Thyroid gland (tissue), 4 donors: ENCODE data around the gene NLRC5.

Source experiments
- CTCF ChIP-seq, 6 experiments: fragments of 200-600 bp in 3 of 6; fragments of 450-650 bp in 3 of 6; sonication (generic) in 3 of 6; IDR thresholded peaks; one replicate each; pipeline ENCODE4 v1.5.1; 2016 to 2019; ENCODE audit warnings: antibody characterized with exemption in 6 of 6, mild to moderate bottlenecking in 2 of 6, inconsistent platforms in 1 of 6, moderate library complexity in 1 of 6
- POLR2A ChIP-seq, 2 donors: fragments of 450-650 bp; IDR thresholded peaks; one replicate each; pipeline ENCODE4 v1.6.1; 2017; ENCODE audit warnings: antibody characterized with exemption in 2 of 2, mild to moderate bottlenecking in 2 of 2, moderate library complexity in 1 of 2

- no peak for TF ChIP-seq CTCF (IDR thresholded peaks at IDR 0.05)
- TF ChIP-seq POLR2A (IDR thresholded peaks at IDR 0.05), result no peak
These were observed 3.4 kb upstream of the NLRC5 start for GRCh38 chr16:56985962-56986360.
